K562 (cell line): ENCODE measurements around the gene CROT. TPM values are rescaled to one million over a fixed set of nuclear protein-coding genes. Genes with fewer than 3 reads are reported as not detected.

Source experiments
- ATAC-seq: fragments of 200-7000 bp; cut with Tn5 transposase; 3 replicates; pipeline ENCODE4 v1.9.1; 2020; ENCODE audit warnings: moderate library complexity
- BruUV-seq: library from RNA; stranded (reverse); fragments of 400-500 nt; replicated peaks from 2 replicates; lab custom pipeline; 2021; lab: Mats Ljungman, UMichigan
- CTCF ChIA-PET: fragments of 300-600 bp; formaldehyde crosslinking; extraction: SDS; loops from one replicate; lab custom pipeline; 2021; ENCODE audit warnings: low intra/inter-chr PET ratio; lab: Yijun Ruan, JAX
- POLR2A ChIA-PET: fragments of 300-600, 350-650 bp; sonication (Branson Sonifier 250); formaldehyde crosslinking; extraction: SDS; loops from one replicate; lab custom pipeline; 2021; ENCODE audit warnings: antibody characterized with exemption, inconsistent platforms; lab: Yijun Ruan, JAX
- DNase-seq, 4 experiments: peaks; one replicate each; pipeline versions ENCODE4 v3.0.0 to v3.0.0-alpha.2; 2011 to 2018; ENCODE audit warnings: low spot score in 3 of 4, mixed read lengths in 3 of 4; ENCODE audit errors: extremely low read depth in 1 of 4
- FAIRE-seq: peaks from 2 replicates; lab custom pipeline; 2011; peaks lifted over from hg19 to GRCh38; lab: Jason Lieb, UNC
- H2AFZ ChIP-seq: 2 replicates; pipeline ENCODE4 v1.6.0; 2011; ENCODE audit warnings: low read depth, low read length, control low read depth, inconsistent platforms
- H3K27ac ChIP-seq: fragments of 200-600 bp; 3 replicates; pipeline ENCODE4 v1.8.0; 2011; ENCODE audit warnings: low read depth, mild to moderate bottlenecking, control low read depth, inconsistent platforms, low read length, moderate library complexity, mixed read lengths; ENCODE audit errors: extremely low read depth
- H3K27me3 ChIP-seq, 2 experiments: fragments of 300-600 bp in 1 of 2; 2 replicates in 1 of 2; 3 replicates in 1 of 2; pipeline versions ENCODE4 v1.6.0 to v1.8.0; 2011; ENCODE audit warnings: inconsistent platforms in 2 of 2, low read length in 2 of 2, mild to moderate bottlenecking in 1 of 2, mixed read lengths in 1 of 2, moderate library complexity in 1 of 2; ENCODE audit not compliant: control insufficient read depth in 2 of 2, insufficient read depth in 2 of 2
- H3K36me3 ChIP-seq: fragments of 300-600 bp; 3 replicates; pipeline ENCODE4 v1.8.0; 2011; ENCODE audit warnings: mild to moderate bottlenecking, low read length, inconsistent platforms; ENCODE audit not compliant: control insufficient read depth, insufficient read depth
- H3K4me1 ChIP-seq, 2 experiments: fragments of 200-600 bp in 1 of 2; replicated peaks in 1 of 2; 2 replicates in 1 of 2; 3 replicates in 1 of 2; pipeline versions ENCODE4 v1.5.1 to v1.8.0; 2011; ENCODE audit warnings: inconsistent platforms in 2 of 2, low read length in 2 of 2, mild to moderate bottlenecking in 1 of 2, mixed read lengths in 1 of 2, moderate library complexity in 1 of 2; ENCODE audit not compliant: control insufficient read depth in 2 of 2, insufficient read depth in 2 of 2
- H3K4me2 ChIP-seq: 2 replicates; pipeline ENCODE4 v1.6.1; 2011; ENCODE audit warnings: low read length, control low read depth, inconsistent platforms, mixed read lengths; ENCODE audit not compliant: insufficient read depth
- H3K4me3 ChIP-seq: fragments of 200-600 bp; sonication (generic), shearing (Covaris generic); 2 replicates; pipeline ENCODE4 v1.5.1; 2016; ENCODE audit warnings: control low read depth, inconsistent platforms
- H3K79me2 ChIP-seq: fragments of 200-600 bp; 3 replicates; pipeline ENCODE4 v1.8.0; 2011; ENCODE audit warnings: low read length, inconsistent platforms; ENCODE audit not compliant: control insufficient read depth, insufficient read depth
- H3K9ac ChIP-seq, 2 experiments: 2 replicates each; pipeline versions ENCODE4 v1.6.0 to v1.6.1; 2011; ENCODE audit warnings: low read depth in 2 of 2, low read length in 2 of 2, control low read depth in 1 of 2, inconsistent platforms in 1 of 2, mild to moderate bottlenecking in 1 of 2, mixed read lengths in 1 of 2; ENCODE audit not compliant: insufficient read depth in 1 of 2
- H3K9me1 ChIP-seq: one replicate; pipeline ENCODE4 v1.6.0; 2011; ENCODE audit warnings: inconsistent platforms, mild to moderate bottlenecking, low read length, moderate library complexity; ENCODE audit not compliant: control insufficient read depth, insufficient read depth
- H3K9me3 ChIP-seq: replicated peaks from 2 replicates; pipeline ENCODE4 v1.5.1; 2011; ENCODE audit warnings: low read depth, low read length, inconsistent platforms; ENCODE audit not compliant: control insufficient read depth, insufficient read depth
- H4K20me1 ChIP-seq: replicated peaks from 2 replicates; pipeline ENCODE4 v1.6.1; 2011; ENCODE audit warnings: low read length, inconsistent platforms, mixed read lengths; ENCODE audit not compliant: control insufficient read depth, insufficient read depth
- CREB1 ChIP-seq, 2 experiments: sonication (generic) in 1 of 2; formaldehyde crosslinking in 1 of 2; IDR thresholded peaks; 2 replicates each; pipeline versions ENCODE4 v1.6.1 to v1.8.0; 2012 to 2022; ENCODE audit warnings: inconsistent platforms in 1 of 2, mild to moderate bottlenecking in 1 of 2, missing genetic modification reagents in 1 of 2, moderate library complexity in 1 of 2
- EP300 ChIP-seq: IDR thresholded peaks from 2 replicates; pipeline ENCODE4 v1.6.1; 2012; ENCODE audit warnings: low read length, improper control_type of control experiment
- GTF2E2 ChIP-seq: fragments of 200-800 bp; sonication (Bioruptor generic); IDR thresholded peaks from 2 replicates; pipeline ENCODE4 v1.6.1; 2016; ENCODE audit warnings: missing genetic modification characterization, missing compliant biosample characterization
- HOXB6 ChIP-seq: fragments of 250-450 bp; sonication (Bioruptor Pico); IDR thresholded peaks from 2 replicates; pipeline ENCODE4 v1.5.1; 2022; ENCODE audit warnings: mild to moderate bottlenecking, borderline replicate concordance
- MAX ChIP-seq: sonication (generic); formaldehyde crosslinking; IDR thresholded peaks from 2 replicates; pipeline ENCODE4 v1.9.0; 2022; ENCODE audit warnings: mild to moderate bottlenecking, missing genetic modification reagents
- MTA1 ChIP-seq: fragments of 450-650 bp; IDR thresholded peaks from 2 replicates; pipeline ENCODE4 v1.6.1; 2017; ENCODE audit warnings: borderline replicate concordance
- RUNX1 ChIP-seq: sonication (generic); IDR thresholded peaks from 2 replicates; pipeline ENCODE4 v1.6.1; 2016; ENCODE audit warnings: antibody characterized with exemption, low read depth
- SAFB2 ChIP-seq: fragments of 200-400 bp; formaldehyde crosslinking; IDR thresholded peaks from 2 replicates; pipeline ENCODE4 v1.6.1; 2018; ENCODE audit warnings: borderline replicate concordance, low read length, low read depth, moderate library complexity; ENCODE audit not compliant: severe bottlenecking
- SIN3B ChIP-seq: fragments of 450-650 bp; IDR thresholded peaks from 2 replicates; pipeline ENCODE4 v1.6.1; 2017; ENCODE audit warnings: low read depth, mild to moderate bottlenecking, moderate library complexity
- TOE1 ChIP-seq, 2 experiments: fragments of 450-650 bp in 1 of 2; sonication (generic) in 1 of 2; formaldehyde crosslinking in 1 of 2; IDR thresholded peaks; 2 replicates each; pipeline versions ENCODE4 v1.7.1 to v1.8.0; 2016 to 2022; ENCODE audit warnings: borderline replicate concordance in 2 of 2, mild to moderate bottlenecking in 2 of 2, antibody characterized with exemption in 1 of 2, inconsistent platforms in 1 of 2, low read depth in 1 of 2, missing genetic modification reagents in 1 of 2, moderate library complexity in 1 of 2
- XRCC4 ChIP-seq: IDR thresholded peaks from one replicate; pipeline ENCODE4 v1.6.1; 2011; ENCODE audit not compliant: insufficient read depth, insufficient read length; ENCODE audit errors: extremely low read depth
- ZFX ChIP-seq: sonication (generic); formaldehyde crosslinking; IDR thresholded peaks from 2 replicates; pipeline ENCODE4 v1.8.0; 2022; ENCODE audit warnings: mild to moderate bottlenecking, missing genetic modification reagents, moderate library complexity
- WGBS: fragments of 100-300 bp; shearing (Covaris generic); methylation state at CpG from one replicate; pipeline ENCODE4 v1.1.6; 2016; ENCODE audit warnings: low coverage, mixed read lengths; ENCODE audit not compliant: insufficient coverage; ENCODE audit errors: missing lambda C conversion rate; 5-methylcytosine and 5-hydroxymethylcytosine counted together
- in situ Hi-C: fragments of 300-500 bp; cut with MboI; formaldehyde crosslinking; loops from 4 replicates; pipeline ENCODE4 v1.15.0; 2018; ENCODE audit warnings: inconsistent platforms, mixed read lengths
- intact Hi-C: fragments of 100-400 bp; cut with micrococcal nuclease; formaldehyde crosslinking; loops from 2 replicates; pipeline ENCODE4 v1.14.2; 2022
- polyA plus RNA-seq, 8 experiments: library from polyadenylated mRNA; depleted of rRNA in 4 of 8; stranded (reverse) in 5 of 8; unstranded in 3 of 8; fragments of >200 nt; fragmentation: Nextera tagmentation in 2 of 8; fragmentation: Illumina TruSeq in 1 of 8; extraction: Ambion mirVana in 2 of 8; extraction: Trizol in 1 of 8; gene quantifications; 2 replicates each; pipeline versions ENCODE4 v1.2.1 to v1.2.3, GENCODE V29; 2011 to 2014; ENCODE audit warnings: inconsistent platforms in 1 of 8, missing spikeins in 1 of 8
- total RNA-seq, 7 experiments: library from RNA; depleted of rRNA in 6 of 7; stranded (reverse); fragments of >200 nt in 6 of 7; fragmentation: Illumina TruSeq in 2 of 7; extraction: Trizol in 2 of 7; gene quantifications; 2 replicates each; pipeline versions ENCODE4 v1.2.1 to v1.2.3, GENCODE V29; 2011 to 2021; ENCODE audit warnings: low replicate concordance in 1 of 7
- TF ChIP-seq, protein P1 (sequence below): fragments of 250-450 bp; sonication (Bioruptor Pico); IDR thresholded peaks from 2 replicates; pipeline ENCODE4 v1.5.0; 2020; ENCODE audit warnings: mild to moderate bottlenecking, borderline replicate concordance
- TF ChIP-seq, protein P2 (sequence below): fragments of 450-650 bp; formaldehyde crosslinking; conservative IDR thresholded peaks from 2 replicates; pipeline ENCODE4 v1.4.0; 2022; ENCODE audit warnings: mild to moderate bottlenecking, missing genetic modification characterization
- TF ChIP-seq, protein P3 (sequence below): sonication (generic); formaldehyde crosslinking; IDR thresholded peaks from 2 replicates; pipeline ENCODE4 v1.8.0; 2022; ENCODE audit warnings: missing genetic modification reagents, mild to moderate bottlenecking, moderate library complexity, borderline replicate concordance
- TF ChIP-seq, protein P4 (sequence below): sonication (generic); formaldehyde crosslinking; IDR thresholded peaks from 2 replicates; pipeline ENCODE4 v1.8.1; 2023; ENCODE audit warnings: mild to moderate bottlenecking, missing genetic modification reagents

CROT gene
- total and polyA plus RNA-seq, 9 of the 15 experiments (the other 6 are each of a cell fraction or from before 2014, with no cell fraction given): 2.5 to 8.1 (median 5.1) TPM

DNA sequence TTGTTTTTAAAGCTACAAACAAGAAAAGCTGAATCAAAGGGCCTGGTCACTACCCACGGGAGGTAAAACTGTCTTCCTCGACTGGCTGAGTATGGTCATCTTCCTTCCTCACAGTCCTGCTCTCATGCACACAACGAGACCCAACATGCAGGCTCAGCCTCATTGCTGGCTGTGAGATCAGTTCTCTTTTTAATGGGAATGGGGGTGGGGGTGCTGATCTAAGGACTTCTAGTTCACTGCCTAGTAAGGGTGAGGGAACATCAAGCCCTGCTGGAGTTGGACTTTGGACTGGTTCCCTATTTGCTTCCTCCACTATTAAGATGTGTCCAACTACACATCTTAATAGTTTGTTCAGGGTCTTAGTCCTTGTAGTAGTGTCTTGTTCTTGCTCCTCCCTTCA, 81.8 kb downstream of the CROT start:
- Histone ChIP-seq H3K9ac (no peak overlapping the region), H4K20me1 (no peaks in the 10 kb centered on the region), H3K9me1 (no peaks in the 10 kb centered on the region), H3K4me2 (no peak overlapping the region), H3K4me3 (no peak overlapping the region), H3K4me1 (no peaks in the 10 kb centered on the region), H3K9me3 (no peaks in the 10 kb centered on the region), H2AFZ (no peak overlapping the region), H3K79me2 (no peaks in the 10 kb centered on the region), H3K27me3 (no peaks in the 10 kb centered on the region), H3K27ac (no peak overlapping the region), H3K36me3 (no peaks in the 10 kb centered on the region)
- DNase-seq: no peak
- 2% methylated on average over 3 of the region's 3 CpGs for WGBS
- in situ Hi-C loops: no loop called here
- FAIRE-seq: no peak
- ChIA-PET POLR2A (interaction anchor here (0.7 kb wide), 1 partner anchor 138 kb away, joined by 3 read pairs; no protein-coding TSS in a partner anchor), CTCF (no interaction called here)
- BruUV-seq: no TSS peak
- ATAC-seq: no peak
- intact Hi-C loops: no loop called here
- TF ChIP-seq TOE1 (IDR thresholded peaks at IDR 0.05; ENCODE audit: borderline replicate concordance) (no peak), TOE1 (CRISPR knock-in tag; IDR thresholded peaks at IDR 0.05; ENCODE audit: borderline replicate concordance, low read depth) (no peak), GTF2E2 (tag) (no peak), RUNX1 (no peak), SIN3B (no peak), MTA1 (no peak), MAX (CRISPR knock-in tag) (no peak), SAFB2 (no peak), EP300 (no peak), XRCC4 (no peak), HOXB6 (CRISPR knock-in tag) (no peak), CREB1 (IDR thresholded peaks at IDR 0.05) (no peak), CREB1 (CRISPR knock-in tag; IDR thresholded peaks at IDR 0.05) (no peak), ZFX (CRISPR knock-in tag) (no peak)
- TF ChIP-seq, protein P1, sequence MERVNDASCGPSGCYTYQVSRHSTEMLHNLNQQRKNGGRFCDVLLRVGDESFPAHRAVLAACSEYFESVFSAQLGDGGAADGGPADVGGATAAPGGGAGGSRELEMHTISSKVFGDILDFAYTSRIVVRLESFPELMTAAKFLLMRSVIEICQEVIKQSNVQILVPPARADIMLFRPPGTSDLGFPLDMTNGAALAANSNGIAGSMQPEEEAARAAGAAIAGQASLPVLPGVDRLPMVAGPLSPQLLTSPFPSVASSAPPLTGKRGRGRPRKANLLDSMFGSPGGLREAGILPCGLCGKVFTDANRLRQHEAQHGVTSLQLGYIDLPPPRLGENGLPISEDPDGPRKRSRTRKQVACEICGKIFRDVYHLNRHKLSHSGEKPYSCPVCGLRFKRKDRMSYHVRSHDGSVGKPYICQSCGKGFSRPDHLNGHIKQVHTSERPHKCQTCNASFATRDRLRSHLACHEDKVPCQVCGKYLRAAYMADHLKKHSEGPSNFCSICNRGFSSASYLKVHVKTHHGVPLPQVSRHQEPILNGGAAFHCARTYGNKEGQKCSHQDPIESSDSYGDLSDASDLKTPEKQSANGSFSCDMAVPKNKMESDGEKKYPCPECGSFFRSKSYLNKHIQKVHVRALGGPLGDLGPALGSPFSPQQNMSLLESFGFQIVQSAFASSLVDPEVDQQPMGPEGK (CRISPR knock-in tag): no peak
- TF ChIP-seq, protein P2, sequence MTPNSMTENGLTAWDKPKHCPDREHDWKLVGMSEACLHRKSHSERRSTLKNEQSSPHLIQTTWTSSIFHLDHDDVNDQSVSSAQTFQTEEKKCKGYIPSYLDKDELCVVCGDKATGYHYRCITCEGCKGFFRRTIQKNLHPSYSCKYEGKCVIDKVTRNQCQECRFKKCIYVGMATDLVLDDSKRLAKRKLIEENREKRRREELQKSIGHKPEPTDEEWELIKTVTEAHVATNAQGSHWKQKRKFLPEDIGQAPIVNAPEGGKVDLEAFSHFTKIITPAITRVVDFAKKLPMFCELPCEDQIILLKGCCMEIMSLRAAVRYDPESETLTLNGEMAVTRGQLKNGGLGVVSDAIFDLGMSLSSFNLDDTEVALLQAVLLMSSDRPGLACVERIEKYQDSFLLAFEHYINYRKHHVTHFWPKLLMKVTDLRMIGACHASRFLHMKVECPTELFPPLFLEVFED: no peak
- TF ChIP-seq, protein P3, sequence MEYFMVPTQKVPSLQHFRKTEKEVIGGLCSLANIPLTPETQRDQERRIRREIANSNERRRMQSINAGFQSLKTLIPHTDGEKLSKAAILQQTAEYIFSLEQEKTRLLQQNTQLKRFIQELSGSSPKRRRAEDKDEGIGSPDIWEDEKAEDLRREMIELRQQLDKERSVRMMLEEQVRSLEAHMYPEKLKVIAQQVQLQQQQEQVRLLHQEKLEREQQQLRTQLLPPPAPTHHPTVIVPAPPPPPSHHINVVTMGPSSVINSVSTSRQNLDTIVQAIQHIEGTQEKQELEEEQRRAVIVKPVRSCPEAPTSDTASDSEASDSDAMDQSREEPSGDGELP (CRISPR knock-in tag): no peak
- TF ChIP-seq, protein P4, sequence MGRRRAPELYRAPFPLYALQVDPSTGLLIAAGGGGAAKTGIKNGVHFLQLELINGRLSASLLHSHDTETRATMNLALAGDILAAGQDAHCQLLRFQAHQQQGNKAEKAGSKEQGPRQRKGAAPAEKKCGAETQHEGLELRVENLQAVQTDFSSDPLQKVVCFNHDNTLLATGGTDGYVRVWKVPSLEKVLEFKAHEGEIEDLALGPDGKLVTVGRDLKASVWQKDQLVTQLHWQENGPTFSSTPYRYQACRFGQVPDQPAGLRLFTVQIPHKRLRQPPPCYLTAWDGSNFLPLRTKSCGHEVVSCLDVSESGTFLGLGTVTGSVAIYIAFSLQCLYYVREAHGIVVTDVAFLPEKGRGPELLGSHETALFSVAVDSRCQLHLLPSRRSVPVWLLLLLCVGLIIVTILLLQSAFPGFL (CRISPR knock-in tag): no peak
